Measurements from ENCODE around the gene ATAD1.

GRCh38 chr10:87721781-87722180 is 96.2 kb downstream of the ATAD1 start:
- TF ChIP-seq EZH2 (IDR thresholded peaks at IDR 0.05) (no peak), POLR2AphosphoS5 (IDR thresholded peaks at IDR 0.05; ENCODE audit: borderline replicate concordance, low read depth, low read length) (no peak)

Data from SK-N-MC (cell line).